ENCODE results near the gene HECTD3. TPM values are rescaled to one million over a fixed set of nuclear protein-coding genes. Genes with fewer than 3 reads are reported as not detected.
A peak's percentile ranks its signal among the peaks of the same experiment; 100 is the strongest.

HECTD3 gene
- 100 to 1,000 TPM in 1 of 2 donors, 10 to 100 TPM in 1; 89.1 to 103 TPM for total RNA-seq

DNA sequence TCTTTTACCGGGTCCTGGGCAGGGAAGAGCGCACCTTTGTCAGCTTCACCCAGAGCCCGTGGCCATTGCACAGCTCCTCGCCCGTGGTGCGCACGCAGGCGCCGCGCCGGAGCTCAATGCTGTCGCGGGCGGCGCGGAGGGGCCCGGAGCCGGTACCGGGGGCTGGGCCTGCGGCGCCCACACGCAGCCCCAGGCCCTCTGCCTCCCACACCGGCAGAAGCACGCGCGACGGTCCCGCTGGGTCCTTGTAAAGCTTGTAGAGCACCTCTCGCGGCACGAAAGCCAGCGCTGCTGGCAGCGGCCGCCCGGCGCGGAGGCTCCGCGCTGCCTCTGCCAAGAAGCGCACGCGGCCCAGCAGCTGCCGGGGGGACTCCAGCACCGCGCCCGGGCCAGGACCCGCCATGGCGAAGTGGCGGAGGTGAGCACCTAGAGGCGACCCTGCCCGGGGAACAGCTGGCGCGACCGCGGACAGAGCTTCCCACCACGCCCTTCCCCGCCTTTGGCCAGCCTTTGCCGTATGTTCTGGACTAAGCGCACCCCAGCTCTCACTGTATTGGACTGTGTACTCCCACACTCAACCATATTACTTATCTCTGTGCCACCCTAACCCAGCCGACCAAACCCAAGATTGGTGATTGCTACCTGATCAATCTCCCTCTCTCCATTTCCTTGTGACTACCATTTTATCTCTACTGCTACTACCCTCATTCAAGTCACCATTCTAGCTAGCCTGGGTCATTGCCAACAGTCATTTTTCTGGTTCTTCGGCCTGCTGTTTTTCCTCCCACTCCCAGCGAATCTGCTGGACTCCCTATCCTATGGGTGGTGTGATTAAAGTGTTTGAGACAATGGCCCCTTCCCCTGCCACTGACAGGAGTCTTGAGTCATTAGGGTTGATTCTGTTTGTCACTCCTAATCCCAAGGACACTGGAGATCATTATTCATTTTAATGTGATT lies at the start of gene HECTD3:
TSS of gene HECTD3 (minus strand) at position 470 of the 957 bp plus-strand sequence. CDS start at position 403, 67 bp downstream.
- H3K36me3 ChIP-seq, result peaks cover 26% of the 10 kb centered on the region

DNA sequence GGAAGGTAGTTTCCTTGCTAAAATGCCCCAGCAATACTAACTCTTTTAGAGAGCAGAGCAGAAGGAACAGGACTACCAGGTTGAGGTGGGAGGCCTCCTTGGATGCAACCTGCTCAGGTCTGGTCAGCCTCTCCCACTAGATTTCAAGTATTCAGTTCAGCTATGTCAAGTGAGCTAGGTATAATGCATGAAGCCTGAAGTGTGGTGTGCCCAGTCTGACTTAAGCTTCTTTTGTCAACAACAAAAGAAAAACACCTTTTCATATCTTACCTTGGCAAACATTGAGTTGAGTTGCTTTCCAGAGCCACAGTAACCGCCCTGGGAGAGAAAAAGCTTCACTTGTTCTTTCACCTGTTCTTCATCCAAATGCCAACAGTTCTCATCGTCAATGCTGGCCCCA lies 48.7 kb upstream of the HECTD3 start:
- H3K36me3 ChIP-seq, result no peaks in the 10 kb centered on the region
- intact Hi-C loops (cut with DNase I), result no loop called here
- H3K9me3 ChIP-seq, result no peaks in the 10 kb centered on the region
- H3K27me3 ChIP-seq, result no peaks in the 10 kb centered on the region
- H3K4me3 ChIP-seq, result no peak overlapping the region
- H3K9ac ChIP-seq (ENCODE audit: low read depth in 2 of 2, low read length in 2 of 2), result no peak overlapping the region
- TF ChIP-seq, protein P1, sequence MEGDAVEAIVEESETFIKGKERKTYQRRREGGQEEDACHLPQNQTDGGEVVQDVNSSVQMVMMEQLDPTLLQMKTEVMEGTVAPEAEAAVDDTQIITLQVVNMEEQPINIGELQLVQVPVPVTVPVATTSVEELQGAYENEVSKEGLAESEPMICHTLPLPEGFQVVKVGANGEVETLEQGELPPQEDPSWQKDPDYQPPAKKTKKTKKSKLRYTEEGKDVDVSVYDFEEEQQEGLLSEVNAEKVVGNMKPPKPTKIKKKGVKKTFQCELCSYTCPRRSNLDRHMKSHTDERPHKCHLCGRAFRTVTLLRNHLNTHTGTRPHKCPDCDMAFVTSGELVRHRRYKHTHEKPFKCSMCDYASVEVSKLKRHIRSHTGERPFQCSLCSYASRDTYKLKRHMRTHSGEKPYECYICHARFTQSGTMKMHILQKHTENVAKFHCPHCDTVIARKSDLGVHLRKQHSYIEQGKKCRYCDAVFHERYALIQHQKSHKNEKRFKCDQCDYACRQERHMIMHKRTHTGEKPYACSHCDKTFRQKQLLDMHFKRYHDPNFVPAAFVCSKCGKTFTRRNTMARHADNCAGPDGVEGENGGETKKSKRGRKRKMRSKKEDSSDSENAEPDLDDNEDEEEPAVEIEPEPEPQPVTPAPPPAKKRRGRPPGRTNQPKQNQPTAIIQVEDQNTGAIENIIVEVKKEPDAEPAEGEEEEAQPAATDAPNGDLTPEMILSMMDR (IDR thresholded peaks at IDR 0.05), result no peak
- no peak for DNase-seq
- no peaks in the 10 kb centered on the region for H3K4me1 ChIP-seq
- no peak overlapping the region for H3K27ac ChIP-seq

More for the DNA sequence above, at the start of gene HECTD3:
- Histone ChIP-seq H3K4me3 (peak within 1 kb of the TSS; percentile 90), H3K27ac (peak within 1 kb of the TSS; percentile 75), H3K27me3 (no peaks in the 10 kb centered on the region), H3K9ac (ENCODE audit: low read depth in 2 of 2, low read length in 2 of 2) (peak within 1 kb of the TSS; percentile 76 to 84), H3K9me3 (no peaks in the 10 kb centered on the region), H3K4me1 (peaks cover 12% of the 10 kb centered on the region)
- peak; percentile 93 for DNase-seq
- intact Hi-C loops (cut with DNase I), result loop anchor here (5.0 kb wide), 1 partner anchor 481 kb away; the partner anchor contains the start of gene TESK2
- TF ChIP-seq, protein P1 (IDR thresholded peaks at IDR 0.05), result no peak

DNA sequence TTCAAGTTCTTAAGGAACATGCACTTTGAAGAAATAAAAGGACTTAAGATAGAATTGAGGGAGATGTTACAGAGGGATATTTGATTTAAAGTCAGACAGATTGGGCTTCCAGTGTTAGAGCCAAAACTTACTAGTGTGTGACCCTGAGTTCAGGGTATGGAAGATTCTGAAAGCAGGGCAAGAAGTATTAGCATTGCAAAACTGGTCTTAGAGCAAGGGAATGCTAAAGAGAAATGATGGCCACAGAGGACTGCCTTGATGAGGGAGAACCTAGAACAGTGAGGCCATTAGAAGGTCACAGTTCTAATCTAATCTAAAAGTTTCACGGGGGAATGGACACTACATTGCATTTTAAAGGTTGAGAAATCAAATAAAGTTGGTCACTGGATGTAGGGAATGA lies 46.4 kb upstream of the HECTD3 start:
- no peak overlapping the region for H3K9ac ChIP-seq (ENCODE audit: low read depth in 2 of 2, low read length in 2 of 2)
- H3K4me1 ChIP-seq, result no peaks in the 10 kb centered on the region
- H3K27me3 ChIP-seq, result no peaks in the 10 kb centered on the region
- TF ChIP-seq, protein P1 (IDR thresholded peaks at IDR 0.05), result no peak
- H3K9me3 ChIP-seq, result no peaks in the 10 kb centered on the region
- H3K27ac ChIP-seq, result no peak overlapping the region
- H3K36me3 ChIP-seq, result no peaks in the 10 kb centered on the region
- DNase-seq, result no peak
- intact Hi-C loops (cut with DNase I), result no loop called here
- no peak overlapping the region for H3K4me3 ChIP-seq

DNA sequence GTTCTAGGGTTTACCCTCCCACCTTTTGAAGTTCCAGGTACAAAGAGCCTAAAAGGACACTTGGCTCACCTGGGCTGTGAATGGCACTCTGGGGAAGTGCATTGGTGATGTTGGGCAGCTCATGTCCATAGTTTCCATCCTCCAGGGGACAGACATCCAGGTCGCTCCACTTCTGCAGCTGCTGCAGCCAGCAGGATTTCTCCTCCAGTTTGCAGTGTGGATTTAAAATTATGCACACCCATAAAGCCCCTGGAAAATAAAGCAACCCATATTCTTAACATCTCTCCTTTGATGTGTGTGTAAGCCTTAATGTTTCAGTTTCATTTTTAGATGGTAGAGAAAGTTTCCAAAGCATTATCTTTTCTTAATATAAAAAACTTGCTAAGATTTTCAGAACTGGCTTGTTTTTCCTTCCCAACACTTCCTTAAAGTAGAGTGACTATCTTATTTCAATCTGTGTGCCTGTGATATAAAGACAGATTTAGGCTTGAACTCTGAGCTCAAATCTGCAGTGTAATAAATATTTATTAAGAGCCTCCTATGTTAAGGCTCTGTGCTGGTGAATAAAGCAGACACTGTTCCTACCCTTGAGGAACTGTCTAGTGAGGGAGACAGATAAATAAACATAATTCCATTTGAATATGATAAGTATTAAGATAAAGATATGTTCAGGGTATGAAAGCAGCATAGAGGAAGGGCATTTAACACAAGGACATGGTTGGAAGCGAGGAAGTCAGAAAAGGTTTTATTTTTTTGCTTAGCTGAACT lies 40.1 kb upstream of the HECTD3 start:
- intact Hi-C loops (cut with DNase I), result no loop called here
- Histone ChIP-seq H3K36me3 (no peaks in the 10 kb centered on the region), H3K9me3 (no peaks in the 10 kb centered on the region), H3K4me3 (no peak overlapping the region), H3K9ac (ENCODE audit: low read depth in 2 of 2, low read length in 2 of 2) (no peak overlapping the region), H3K27me3 (no peaks in the 10 kb centered on the region), H3K4me1 (no peaks in the 10 kb centered on the region), H3K27ac (no peak overlapping the region)
- DNase-seq, result no peak
- TF ChIP-seq, protein P1 (IDR thresholded peaks at IDR 0.05), result no peak

DNA sequence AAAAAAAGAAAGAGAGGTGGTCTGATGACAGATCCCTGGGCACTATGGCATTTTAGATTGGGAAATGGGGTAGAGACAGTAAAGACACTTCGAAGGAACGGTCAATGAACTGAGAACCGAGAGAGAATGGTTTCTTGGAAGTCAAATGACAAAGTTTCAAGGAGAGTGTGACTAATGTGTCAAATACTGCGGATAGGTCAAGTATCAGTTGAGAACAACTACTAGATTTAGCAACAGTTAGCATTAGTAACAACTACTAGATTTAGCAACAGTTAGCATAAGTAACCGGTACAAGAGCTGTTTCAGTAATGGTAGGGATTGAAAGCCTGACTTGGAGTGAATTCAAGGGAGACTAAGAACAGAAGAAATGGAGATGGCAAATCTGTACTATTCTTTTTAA lies 35.9 kb upstream of the HECTD3 start:
- no peak overlapping the region for H3K4me3 ChIP-seq
- no peak overlapping the region for H3K27ac ChIP-seq
- intact Hi-C loops (cut with DNase I), result no loop called here
- TF ChIP-seq, protein P1 (IDR thresholded peaks at IDR 0.05), result no peak
- no peaks in the 10 kb centered on the region for H3K9me3 ChIP-seq
- DNase-seq, result no peak
- H3K9ac ChIP-seq (ENCODE audit: low read depth in 2 of 2, low read length in 2 of 2), result no peak overlapping the region
- H3K27me3 ChIP-seq, result no peaks in the 10 kb centered on the region
- no peaks in the 10 kb centered on the region for H3K36me3 ChIP-seq
- no peaks in the 10 kb centered on the region for H3K4me1 ChIP-seq

All from colonic mucosa (tissue), 4 donors.